Body of pancreas (tissue), 4 donors: ENCODE measurements around the gene TMEM14A.

Experiments
- CTCF ChIP-seq, 7 experiments: fragments of 450-650 bp in 4 of 7; fragments of 200-600 bp in 3 of 7; sonication (generic) in 3 of 7; IDR thresholded peaks; one replicate each; pipeline ENCODE4 v1.5.1; 2016 to 2019; ENCODE audit warnings: antibody characterized with exemption in 7 of 7
- POLR2A ChIP-seq, 3 donors: fragments of 450-650 bp; IDR thresholded peaks; one replicate each; pipeline ENCODE4 v1.6.1; 2016; ENCODE audit warnings: antibody characterized with exemption in 3 of 3, mild to moderate bottlenecking in 2 of 3

GRCh38 chr6:52725143-52725534 lies 54.2 kb downstream of the TMEM14A start:
- TF ChIP-seq CTCF (IDR thresholded peaks at IDR 0.05), result no peak
- no peak for TF ChIP-seq POLR2A (IDR thresholded peaks at IDR 0.05)
